ENCODE data around the gene UNC119. TPM values are rescaled to one million over a fixed set of nuclear protein-coding genes. Genes with fewer than 3 reads are reported as not detected.

The UNC119 gene
- total and polyA plus RNA-seq, 9 donors = 14.4 to 27.3 (median 19.3) TPM

GRCh38 chr17:28573966-28574480 lies 21.6 kb upstream of the UNC119 start:
- peaks cover 7% of the 10 kb centered on the region for H3K4me1 ChIP-seq (ENCODE audit: insufficient read depth)
- H3K27ac ChIP-seq = no peak overlapping the region
- no peaks in the 10 kb centered on the region for H3K36me3 ChIP-seq
- intact Hi-C loops (cut with DNase I) = no loop called here
- TF ChIP-seq EP300 (IDR thresholded peaks at IDR 0.05) (no peak), CTCF (IDR thresholded peaks at IDR 0.05) (no peak), POLR2A (IDR thresholded peaks at IDR 0.05) (no peak)
- H3K9me3 ChIP-seq = no peaks in the 10 kb centered on the region
- no peak overlapping the region for H3K4me3 ChIP-seq
- DNase-seq = no peak
- 92 to 96% (median 95%) methylated on average over 6 of the region's 6 CpGs for WGBS, 3 donors
- no peaks in the 10 kb centered on the region for H3K27me3 ChIP-seq

- H3K36me3 ChIP-seq = no peaks in the 10 kb centered on the region
- intact Hi-C loops (cut with DNase I) = no loop called here
- WGBS, 3 donors = 92 to 98% (median 95%) methylated on average over 9 of the region's 9 CpGs
- no peak overlapping the region for H3K27ac ChIP-seq
- H3K9me3 ChIP-seq = no peaks in the 10 kb centered on the region
- no peak for DNase-seq
- peaks cover 7% of the 10 kb centered on the region for H3K4me1 ChIP-seq (ENCODE audit: insufficient read depth)
- no peak overlapping the region for H3K4me3 ChIP-seq
- TF ChIP-seq POLR2A (IDR thresholded peaks at IDR 0.05) = no peak
- TF ChIP-seq EP300 (IDR thresholded peaks at IDR 0.05) = no peak
- TF ChIP-seq CTCF (IDR thresholded peaks at IDR 0.05) = no peak
- no peaks in the 10 kb centered on the region for H3K27me3 ChIP-seq
Measured at GRCh38 chr17:28573521-28573920, 21.1 kb upstream of the UNC119 start.

GRCh38 chr17:28573040-28573380 lies 20.6 kb upstream of the UNC119 start:
- TF ChIP-seq EP300 (IDR thresholded peaks at IDR 0.05) = no peak
- TF ChIP-seq CTCF (IDR thresholded peaks at IDR 0.05) = no peak
- no peak for TF ChIP-seq POLR2A (IDR thresholded peaks at IDR 0.05)

GRCh38 chr17:28572259-28573039 lies 20.0 kb upstream of the UNC119 start:
- whole genome bisulfite sequencing, 3 donors = 68 to 82% (median 75%) methylated on average over 5 of the region's 5 CpGs
- Histone ChIP-seq H3K36me3 (no peaks in the 10 kb centered on the region), H3K4me1 (ENCODE audit: insufficient read depth) (peaks cover 7% of the 10 kb centered on the region), H3K9me3 (no peaks in the 10 kb centered on the region), H3K4me3 (peak overlapping the region; percentile 82), H3K27ac (peak overlapping the region in 1 of 2 donors; percentile 63), H3K27me3 (no peaks in the 10 kb centered on the region)
- intact Hi-C loops (cut with DNase I) = no loop called here
- DNase-seq = peak in 1 of 5 donors; percentile 35
- TF ChIP-seq CTCF (IDR thresholded peaks at IDR 0.05) (no peak), EP300 (IDR thresholded peaks at IDR 0.05) (no peak), POLR2A (IDR thresholded peaks at IDR 0.05) (no peak)

More at GRCh38 chr17:28573040-28573380, 20.6 kb upstream of the UNC119 start:
- Histone ChIP-seq H3K27me3 (no peaks in the 10 kb centered on the region), H3K27ac (no peak overlapping the region), H3K36me3 (no peaks in the 10 kb centered on the region), H3K9me3 (no peaks in the 10 kb centered on the region), H3K4me3 (no peak overlapping the region), H3K4me1 (ENCODE audit: insufficient read depth) (peaks cover 7% of the 10 kb centered on the region)
- no peak for DNase-seq
- intact Hi-C loops (cut with DNase I) = no loop called here
